Gastrocnemius medialis (tissue), 4 donors: ENCODE measurements around the gene GADD45GIP1. TPM values are rescaled to one million over a fixed set of nuclear protein-coding genes. Genes with fewer than 3 reads are reported as not detected.

Experiments
- ATAC-seq, 2 donors: fragments of 150-250 bp; one replicate each; pipeline ENCODE4 v1.9.1; 2016
- DNase-seq, 2 donors: peaks; one replicate each; pipeline ENCODE4 v3.0.0-alpha.2; 2019
- H3K27ac ChIP-seq, 4 donors: fragments of 200-600 bp; sonication (generic); 1 replicate in 1 of 4; 2 replicates in 3 of 4; pipeline ENCODE4 v1.5.1; 2016 to 2018; ENCODE audit warnings: mild to moderate bottlenecking in 2 of 4, moderate library complexity in 1 of 4
- H3K27me3 ChIP-seq, 3 donors: fragments of 200-600 bp; sonication (generic) in 2 of 3; 1 replicate in 1 of 3; 2 replicates in 2 of 3; pipeline versions ENCODE4 v1.5.1 to v1.6.0; 2016 to 2019; ENCODE audit warnings: mild to moderate bottlenecking in 1 of 3, moderate library complexity in 1 of 3
- H3K36me3 ChIP-seq, 2 donors: fragments of 200-600 bp; sonication (generic) in 1 of 2; one replicate each; pipeline ENCODE4 v1.5.1; 2017 to 2018
- H3K4me1 ChIP-seq, 2 donors: fragments of 200-600 bp; sonication (generic) in 1 of 2; one replicate each; pipeline ENCODE4 v1.5.1; 2016 to 2017; ENCODE audit warnings: mild to moderate bottlenecking in 2 of 2
- H3K4me3 ChIP-seq, 4 donors: fragments of 200-600 bp; sonication (generic) in 3 of 4; 1 replicate in 1 of 4; 2 replicates in 3 of 4; pipeline ENCODE4 v1.5.1; 2016 to 2019; ENCODE audit warnings: mild to moderate bottlenecking in 2 of 4
- H3K9me3 ChIP-seq, 3 donors: fragments of 200-600 bp; sonication (generic) in 2 of 3; 1 replicate in 1 of 3; 2 replicates in 2 of 3; pipeline ENCODE4 v1.5.1; 2016 to 2019
- CTCF ChIP-seq, 5 experiments: fragments of 450-650 bp in 3 of 5; fragments of 200-600 bp in 2 of 5; sonication (generic) in 2 of 5; IDR thresholded peaks in 4 of 5; conservative IDR thresholded peaks in 1 of 5; 1 replicate in 4 of 5; 2 replicates in 1 of 5; pipeline ENCODE4 v1.5.1; 2016 to 2019; ENCODE audit warnings: antibody characterized with exemption in 5 of 5, mild to moderate bottlenecking in 3 of 5, moderate library complexity in 3 of 5
- POLR2A ChIP-seq, 2 donors: fragments of 450-650 bp; IDR thresholded peaks; one replicate each; pipeline ENCODE4 v1.6.1; 2017; ENCODE audit warnings: antibody characterized with exemption in 2 of 2, mild to moderate bottlenecking in 2 of 2, moderate library complexity in 2 of 2
- in situ Hi-C, 4 donors: fragments of 200-750 bp; cut with MboI; loops; one replicate each; pipeline versions ENCODE4 v1.15.0 to v1.8.0; 2017; ENCODE audit warnings: low sequenced_read_pairs in 4 of 4
- intact Hi-C: fragments of 100-400 bp; cut with DNase I; formaldehyde crosslinking; loops from one replicate; pipeline ENCODE4 v1.15.1; 2023; ENCODE audit warnings: low total_unique reads
- total RNA-seq, 4 donors: library from RNA; depleted of rRNA; stranded (reverse); fragments of >200 nt; gene quantifications; one replicate each; pipeline versions ENCODE4 v1.1.0 to v1.2.3, GENCODE V29; 2016

GADD45GIP1 gene
- total RNA-seq, 4 donors from 2014 or later = 50.7 to 71.0 (median 61.4) TPM

- ATAC-seq = no peak
- TF ChIP-seq POLR2A (IDR thresholded peaks at IDR 0.05) (no peak), CTCF (IDR thresholded peaks at IDR 0.05 in 4 of 5, conservative IDR thresholded peaks at IDR 0.05 in 1 of 5) (no peak)
- Histone ChIP-seq H3K27me3 (no peaks in the 10 kb centered on the region), H3K9me3 (no peaks in the 10 kb centered on the region), H3K4me3 (no peak overlapping the region), H3K27ac (peak overlapping the region in 2 of 4 donors; percentile 10 to 58), H3K4me1 (peaks cover 31 to 41% of the 10 kb centered on the region in 2 donors), H3K36me3 (peaks cover 0 to 61% of the 10 kb centered on the region in 2 donors)
- DNase-seq = no peak
- intact Hi-C loops = loop anchor here (10.0 kb wide), 1 partner anchor 901 kb away; no protein-coding TSS in a partner anchor
- in situ Hi-C loops = no loop called here
Observed at GRCh38 chr19:12943437-12944044, 13.5 kb downstream of the GADD45GIP1 start.

- Histone ChIP-seq H3K4me3 (no peak overlapping the region), H3K36me3 (peaks cover 0 to 48% of the 10 kb centered on the region in 2 donors)
- intact Hi-C loops = loop anchor here (10.0 kb wide), 1 partner anchor 904 kb away; no protein-coding TSS in a partner anchor
Observed at GRCh38 chr19:12940897-12941296, 16.1 kb downstream of the GADD45GIP1 start.

GRCh38 chr19:12939975-12940423 lies 17.0 kb downstream of the GADD45GIP1 start:
- no peaks in the 10 kb centered on the region for H3K9me3 ChIP-seq
- H3K4me3 ChIP-seq = peak overlapping the region in 3 of 4 donors; percentile 73 to 99 (median 99)
- DNase-seq (no peak), ATAC-seq (no peak)
- H3K27me3 ChIP-seq = no peaks in the 10 kb centered on the region
- in situ Hi-C loops (no loop called here), intact Hi-C loops (loop anchor here (10.0 kb wide), 1 partner anchor 905 kb away; no protein-coding TSS in a partner anchor)
- H3K36me3 ChIP-seq = peaks cover 0 to 48% of the 10 kb centered on the region in 2 donors
- peaks cover 24 to 26% of the 10 kb centered on the region in 2 donors for H3K4me1 ChIP-seq
- H3K27ac ChIP-seq = peak overlapping the region; percentile 83 to 99 (median 96)
- TF ChIP-seq POLR2A (IDR thresholded peaks at IDR 0.05) = no peak
- TF ChIP-seq CTCF (IDR thresholded peaks at IDR 0.05 in 4 of 5, conservative IDR thresholded peaks at IDR 0.05 in 1 of 5) = no peak

More at GRCh38 chr19:12940897-12941296, 16.1 kb downstream of the GADD45GIP1 start:
- TF ChIP-seq POLR2A (IDR thresholded peaks at IDR 0.05) (no peak), CTCF (IDR thresholded peaks at IDR 0.05 in 4 of 5, conservative IDR thresholded peaks at IDR 0.05 in 1 of 5) (no peak)
- no peaks in the 10 kb centered on the region for H3K27me3 ChIP-seq
- in situ Hi-C loops = no loop called here
- H3K27ac ChIP-seq = peak overlapping the region in 1 of 4 donors; percentile 99
- no peaks in the 10 kb centered on the region for H3K9me3 ChIP-seq
- no peak for ATAC-seq
- peaks cover 24 to 26% of the 10 kb centered on the region in 2 donors for H3K4me1 ChIP-seq
- no peak for DNase-seq

- DNase-seq = no peak
- H3K4me3 ChIP-seq = peak overlapping the region; percentile 73 to 99 (median 98)
- H3K36me3 ChIP-seq = peaks cover 0 to 39% of the 10 kb centered on the region in 2 donors
- H3K4me1 ChIP-seq = peaks cover 21 to 26% of the 10 kb centered on the region in 2 donors
- in situ Hi-C loops (no loop called here), intact Hi-C loops (no loop called here)
- ATAC-seq = peak; percentile 27 to 44
- H3K27ac ChIP-seq = peak overlapping the region; percentile 83 to 99 (median 96)
- H3K27me3 ChIP-seq = no peaks in the 10 kb centered on the region
- H3K9me3 ChIP-seq = no peaks in the 10 kb centered on the region
- TF ChIP-seq CTCF (IDR thresholded peaks at IDR 0.05 in 4 of 5, conservative IDR thresholded peaks at IDR 0.05 in 1 of 5) (peak; percentile 15 to 34 (median 28)), POLR2A (IDR thresholded peaks at IDR 0.05) (peak in 1 of 2 donors; percentile 5)
Observed at GRCh38 chr19:12938779-12939601, 18.0 kb downstream of the GADD45GIP1 start.
